HG03378 (cell line): ENCODE results near the gene CMC1.
A peak's percentile ranks its signal among the peaks of the same experiment; 100 is the strongest.

Source experiments
- ATAC-seq: cut with Tn5 transposase; IDR thresholded peaks from one replicate; pipeline ENCODE4 v1.9.1; 2021; ENCODE audit warnings: mild to moderate bottlenecking, moderate library complexity; ENCODE audit not compliant: unreplicated experiment

The CMC1 gene

GRCh38 chr3:28295898-28296490, 54.6 kb downstream of the CMC1 start:
- ATAC-seq = peak; percentile 60

GRCh38 chr3:28299705-28300104, 58.3 kb downstream of the CMC1 start:
- ATAC-seq = no peak

GRCh38 chr3:28300345-28300962, 59.0 kb downstream of the CMC1 start:
- ATAC-seq = no peak

- no peak for ATAC-seq
Measured at GRCh38 chr3:28301688-28302087, 60.3 kb downstream of the CMC1 start.

GRCh38 chr3:28308196-28308595, 66.8 kb downstream of the CMC1 start:
- no peak for ATAC-seq

- ATAC-seq = no peak
Measured at GRCh38 chr3:28315711-28316110, 74.3 kb downstream of the CMC1 start.

GRCh38 chr3:28316226-28316625, 74.8 kb downstream of the CMC1 start:
- ATAC-seq = no peak

- peak; percentile 88 for ATAC-seq
Measured at GRCh38 chr3:28317438-28318022, 76.1 kb downstream of the CMC1 start.

- ATAC-seq = no peak
Measured at GRCh38 chr3:28320981-28321380, 79.6 kb downstream of the CMC1 start.

GRCh38 chr3:28322464-28322863, 81.0 kb downstream of the CMC1 start:
- no peak for ATAC-seq

GRCh38 chr3:28326458-28326926, 85.1 kb downstream of the CMC1 start:
- ATAC-seq = peak; percentile 86

GRCh38 chr3:28328188-28329151, 87.1 kb downstream of the CMC1 start:
- no peak for ATAC-seq

- no peak for ATAC-seq
Measured at GRCh38 chr3:28334552-28334951, 93.1 kb downstream of the CMC1 start.

GRCh38 chr3:28335246-28335645, 93.8 kb downstream of the CMC1 start:
- no peak for ATAC-seq

GRCh38 chr3:28337230-28337629, 95.8 kb downstream of the CMC1 start:
- no peak for ATAC-seq

GRCh38 chr3:28343144-28343543, 101.7 kb downstream of the CMC1 start:
- no peak for ATAC-seq

- ATAC-seq = no peak
Measured at GRCh38 chr3:28345690-28346089, 104.3 kb downstream of the CMC1 start.

GRCh38 chr3:28347374-28348264, 106.2 kb downstream of the CMC1 start:
- no peak for ATAC-seq

- ATAC-seq = no peak
Measured at GRCh38 chr3:28348265-28348628, 106.8 kb downstream of the CMC1 start.
